Measurements from ENCODE around the gene ALG14.
A peak's percentile ranks its signal among the peaks of the same experiment; 100 is the strongest.
"Not testable (repeated sequence)": the region's sequence is repeated elsewhere in the genome, so short reads cannot be mapped to it uniquely, and the experiment has no call there.

The ALG14 gene

DNA sequence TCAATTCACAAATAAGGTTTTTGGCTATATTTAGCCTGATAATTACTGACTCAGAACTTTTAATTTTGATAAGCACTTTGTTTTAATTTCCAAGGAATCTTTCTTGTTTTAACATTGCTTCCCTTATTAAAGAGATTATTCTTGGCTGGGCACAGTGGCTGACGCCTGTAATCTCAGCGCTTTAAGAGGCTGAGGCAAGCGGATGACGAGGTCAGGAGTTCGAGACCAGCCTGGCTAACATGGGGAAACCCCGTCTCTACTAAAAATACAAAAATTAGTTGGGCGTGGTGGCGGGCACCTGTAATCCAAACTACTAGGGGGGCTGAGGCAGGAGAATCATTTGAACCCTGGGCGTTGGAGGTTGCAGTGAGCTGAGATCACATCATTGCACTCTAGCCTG, 13.8 kb downstream of the ALG14 start:
- TF ChIP-seq CTCF (conservative IDR thresholded peaks at IDR 0.05), result no peak
- H3K27ac ChIP-seq, result no peak overlapping the region

- H3K27ac ChIP-seq, result no peak overlapping the region
- TF ChIP-seq CTCF (conservative IDR thresholded peaks at IDR 0.05), result no peak
Observed at GRCh38 chr1:95057351-95057750, 15.4 kb downstream of the ALG14 start.

- H3K27ac ChIP-seq, result no peak overlapping the region
- no peak for TF ChIP-seq CTCF (conservative IDR thresholded peaks at IDR 0.05)
Observed at GRCh38 chr1:95049935-95050334, 22.8 kb downstream of the ALG14 start.

DNA sequence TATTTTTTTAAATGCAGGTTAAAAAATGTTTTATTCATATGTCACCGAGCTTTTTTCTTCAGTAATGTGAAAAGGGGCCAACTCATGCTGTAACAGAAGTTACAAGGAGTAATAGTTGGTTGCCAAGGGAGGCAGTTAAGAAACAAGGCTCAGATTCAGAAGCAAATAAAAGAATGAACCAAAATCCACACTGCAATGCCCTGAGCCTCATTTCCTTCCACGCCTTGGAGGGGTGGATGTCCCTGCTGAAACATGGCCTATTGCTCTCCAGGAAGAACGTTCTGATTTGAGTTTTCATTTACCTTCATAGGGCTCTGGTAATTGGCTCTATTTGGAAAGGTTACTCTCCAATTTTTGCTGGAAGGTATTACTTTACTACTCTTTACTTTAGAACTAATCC, 24.4 kb downstream of the ALG14 start:
- H3K27ac ChIP-seq, result no peak overlapping the region
- no peak for TF ChIP-seq CTCF (conservative IDR thresholded peaks at IDR 0.05)

GRCh38 chr1:95047624-95048023, 25.1 kb downstream of the ALG14 start:
- not testable (repeated sequence) for H3K27ac ChIP-seq

DNA sequence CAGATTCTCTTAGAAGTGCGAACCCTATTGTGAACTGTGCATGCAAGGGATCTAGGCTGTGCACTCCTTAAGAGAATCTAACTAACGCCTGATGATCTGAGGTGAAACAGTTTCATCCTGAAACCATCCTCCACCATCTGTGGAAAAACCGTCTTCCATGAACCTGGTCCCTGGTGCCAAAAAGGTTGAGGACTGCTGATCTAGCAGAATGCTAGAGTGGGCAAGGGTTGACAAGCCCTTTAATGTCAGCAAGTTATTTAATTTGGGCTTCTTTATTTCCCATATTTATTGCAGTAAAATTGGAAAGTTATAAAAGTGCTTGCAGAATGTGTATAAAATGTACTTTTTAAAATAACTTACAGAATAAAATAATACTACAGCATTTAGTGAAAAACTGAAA, 26.4 kb downstream of the ALG14 start:
- TF ChIP-seq CTCF (conservative IDR thresholded peaks at IDR 0.05), result no peak
- no peak overlapping the region for H3K27ac ChIP-seq

GRCh38 chr1:95043141-95043980, 29.4 kb downstream of the ALG14 start:
- peak; percentile 97 for TF ChIP-seq CTCF (conservative IDR thresholded peaks at IDR 0.05)

GRCh38 chr1:95042286-95042685, 30.5 kb downstream of the ALG14 start:
- no peak overlapping the region for H3K27ac ChIP-seq
- TF ChIP-seq CTCF (conservative IDR thresholded peaks at IDR 0.05), result no peak

More at GRCh38 chr1:95043141-95043980, 29.4 kb downstream of the ALG14 start:
- no peak overlapping the region for H3K27ac ChIP-seq
